Liver (tissue), 3 donors: ENCODE measurements around the gene ABAT.

Experiments used
- CTCF ChIP-seq: fragments of 150-350 bp; IDR thresholded peaks from 2 replicates; pipeline ENCODE4 v1.5.1; 2017; ENCODE audit warnings: improper control_type of control experiment, low read depth, low read length; ENCODE audit not compliant: missing input control
- EGR1 ChIP-seq, 2 donors: IDR thresholded peaks; 2 replicates each; pipeline ENCODE4 v1.6.1; 2016 to 2018; ENCODE audit warnings: antibody characterized with exemption in 2 of 2, low read depth in 2 of 2
- FOXA1 ChIP-seq: IDR thresholded peaks from 2 replicates; pipeline ENCODE4 v1.6.1; 2016; ENCODE audit warnings: antibody characterized with exemption
- GABPA ChIP-seq, 2 donors: IDR thresholded peaks in 1 of 2; conservative IDR thresholded peaks in 1 of 2; 2 replicates each; pipeline ENCODE4 v1.6.1; 2016; ENCODE audit warnings: antibody characterized with exemption in 2 of 2, mild to moderate bottlenecking in 1 of 2, moderate library complexity in 1 of 2
- JUND ChIP-seq, 2 donors: IDR thresholded peaks; 2 replicates each; pipeline ENCODE4 v1.6.1; 2016; ENCODE audit warnings: antibody characterized with exemption in 2 of 2
- RAD21 ChIP-seq, 2 donors: IDR thresholded peaks; 2 replicates each; pipeline ENCODE4 v1.6.1; 2016; ENCODE audit warnings: antibody characterized with exemption in 2 of 2, mild to moderate bottlenecking in 2 of 2
- REST ChIP-seq: IDR thresholded peaks from 2 replicates; pipeline ENCODE4 v1.6.1; 2016; ENCODE audit warnings: antibody characterized with exemption, mild to moderate bottlenecking
- RXRA ChIP-seq, 2 donors: IDR thresholded peaks; 2 replicates each; pipeline ENCODE4 v1.6.1; 2017 to 2018; ENCODE audit warnings: antibody characterized with exemption in 2 of 2, mild to moderate bottlenecking in 1 of 2
- SP1 ChIP-seq: IDR thresholded peaks from 2 replicates; pipeline ENCODE4 v1.6.1; 2018; ENCODE audit warnings: antibody characterized with exemption, mild to moderate bottlenecking
- TAF1 ChIP-seq: conservative IDR thresholded peaks from 2 replicates; pipeline ENCODE4 v1.6.1; 2016; ENCODE audit warnings: antibody characterized with exemption, mild to moderate bottlenecking
- YY1 ChIP-seq: IDR thresholded peaks from 2 replicates; pipeline ENCODE4 v1.6.1; 2016; ENCODE audit warnings: antibody characterized with exemption, mild to moderate bottlenecking
- TF ChIP-seq, protein P1 (sequence below): IDR thresholded peaks from 2 replicates; pipeline ENCODE4 v1.6.1; 2016; ENCODE audit warnings: antibody characterized with exemption
- donor health status: healthy.
- donor health status: healthy.

GRCh38 chr16:8774208-8774607 is 99.8 kb downstream of the ABAT start:
- TF ChIP-seq CTCF (no peak), RXRA (IDR thresholded peaks at IDR 0.05) (no peak), TAF1 (no peak), JUND (IDR thresholded peaks at IDR 0.05) (no peak), YY1 (no peak), FOXA1 (no peak), SP1 (no peak), REST (no peak), EGR1 (IDR thresholded peaks at IDR 0.05; ENCODE audit: low read depth in 2 of 2) (no peak), GABPA (IDR thresholded peaks at IDR 0.05 in 1 of 2, conservative IDR thresholded peaks at IDR 0.05 in 1 of 2) (no peak), RAD21 (IDR thresholded peaks at IDR 0.05) (no peak)
- TF ChIP-seq, protein P1, sequence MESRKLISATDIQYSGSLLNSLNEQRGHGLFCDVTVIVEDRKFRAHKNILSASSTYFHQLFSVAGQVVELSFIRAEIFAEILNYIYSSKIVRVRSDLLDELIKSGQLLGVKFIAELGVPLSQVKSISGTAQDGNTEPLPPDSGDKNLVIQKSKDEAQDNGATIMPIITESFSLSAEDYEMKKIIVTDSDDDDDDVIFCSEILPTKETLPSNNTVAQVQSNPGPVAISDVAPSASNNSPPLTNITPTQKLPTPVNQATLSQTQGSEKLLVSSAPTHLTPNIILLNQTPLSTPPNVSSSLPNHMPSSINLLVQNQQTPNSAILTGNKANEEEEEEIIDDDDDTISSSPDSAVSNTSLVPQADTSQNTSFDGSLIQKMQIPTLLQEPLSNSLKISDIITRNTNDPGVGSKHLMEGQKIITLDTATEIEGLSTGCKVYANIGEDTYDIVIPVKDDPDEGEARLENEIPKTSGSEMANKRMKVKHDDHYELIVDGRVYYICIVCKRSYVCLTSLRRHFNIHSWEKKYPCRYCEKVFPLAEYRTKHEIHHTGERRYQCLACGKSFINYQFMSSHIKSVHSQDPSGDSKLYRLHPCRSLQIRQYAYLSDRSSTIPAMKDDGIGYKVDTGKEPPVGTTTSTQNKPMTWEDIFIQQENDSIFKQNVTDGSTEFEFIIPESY, result no peak
